IPS DF 4.7 (cell line): Measurements from ENCODE around the gene TBC1D12.
"Not testable (repeated sequence)": the region's sequence is repeated elsewhere in the genome, so short reads cannot be mapped to it uniquely, and the experiment has no call there.

Source experiments
- DNase-seq: peaks from one replicate; pipeline ENCODE4 v3.0.0-alpha.2; 2013; ENCODE audit warnings: low spot score; ENCODE audit errors: extremely low read depth

Gene TBC1D12

GRCh38 chr10:94402204-94402842 is at the start of gene TBC1D12:
TSS of gene TBC1D12 (plus strand) at chr10:94402541. CDS start at chr10:94402614, 73 bp downstream.
- peak; percentile 89 for DNase-seq

GRCh38 chr10:94353336-94353735 is 49.0 kb upstream of the TBC1D12 start:
- no peak for DNase-seq

GRCh38 chr10:94355841-94356240 is 46.5 kb upstream of the TBC1D12 start:
- DNase-seq = no peak

- no peak for DNase-seq
Observed at GRCh38 chr10:94357193-94357592, 45.1 kb upstream of the TBC1D12 start.

GRCh38 chr10:94358480-94358879 is 43.9 kb upstream of the TBC1D12 start:
- no peak for DNase-seq

- DNase-seq = no peak
Observed at GRCh38 chr10:94361171-94361794, 41.1 kb upstream of the TBC1D12 start.

GRCh38 chr10:94362360-94363250 is 39.7 kb upstream of the TBC1D12 start, which contains the start of gene NOC3L:
TSS of gene NOC3L (minus strand) at chr10:94362939. CDS start at chr10:94362838, 101 bp downstream.
- DNase-seq = peak; percentile 78

GRCh38 chr10:94363251-94363565 is 39.1 kb upstream of the TBC1D12 start:
- DNase-seq = no peak

- DNase-seq = no peak
Observed at GRCh38 chr10:94364482-94364881, 37.9 kb upstream of the TBC1D12 start.

GRCh38 chr10:94366382-94366781 is 36.0 kb upstream of the TBC1D12 start:
- no peak for DNase-seq

- DNase-seq = no peak
Observed at GRCh38 chr10:94370501-94370900, 31.8 kb upstream of the TBC1D12 start.

GRCh38 chr10:94375374-94375773 is 27.0 kb upstream of the TBC1D12 start:
- DNase-seq = no peak

GRCh38 chr10:94376865-94377264 is 25.5 kb upstream of the TBC1D12 start:
- DNase-seq = no peak

GRCh38 chr10:94383530-94383929 is 18.8 kb upstream of the TBC1D12 start:
- DNase-seq = no peak

- DNase-seq = not testable (repeated sequence)
Observed at GRCh38 chr10:94385733-94386132, 16.6 kb upstream of the TBC1D12 start.

- not testable (repeated sequence) for DNase-seq
Observed at GRCh38 chr10:94392117-94392516, 10.2 kb upstream of the TBC1D12 start.

GRCh38 chr10:94397549-94398370 is 4.6 kb upstream of the TBC1D12 start:
- DNase-seq = no peak

- DNase-seq = no peak
Observed at GRCh38 chr10:94398762-94399161, 3.6 kb upstream of the TBC1D12 start.

GRCh38 chr10:94402843-94403379 is 570 bp downstream of the TBC1D12 start:
- DNase-seq = no peak

- no peak for DNase-seq
Observed at GRCh38 chr10:94403380-94404213, 1.3 kb downstream of the TBC1D12 start.
